Measurements from ENCODE around the gene MCM7. TPM values are rescaled to one million over a fixed set of nuclear protein-coding genes. Genes with fewer than 3 reads are reported as not detected.

MCM7 gene
- total and polyA plus RNA-seq, 10 of the 15 experiments (the other 5 are each of a cell fraction or from before 2014, with no cell fraction given), result 183 to 383 (median 244) TPM

GRCh38 chr7:100098913-100099312 lies 2.3 kb downstream of the MCM7 start (continued):
- TF ChIP-seq TCF12 (IDR thresholded peaks at IDR 0.05; ENCODE audit: low read depth, low read length) (no peak), EED (IDR thresholded peaks at IDR 0.05; ENCODE audit: low read depth) (no peak)

GRCh38 chr7:100095704-100096103 lies 5.5 kb downstream of the MCM7 start:
- intact Hi-C loops (cut with micrococcal nuclease; ENCODE audit: unreplicated experiment), result no loop called here

More at GRCh38 chr7:100095704-100096103, 5.5 kb downstream of the MCM7 start:
- DNase-seq (ENCODE audit: low read depth, low spot score), result no peak
- no peak for ATAC-seq
- 95% methylated on average over 17 of the region's 17 CpGs for WGBS (ENCODE audit: insufficient coverage, insufficient replicate concordance, low lambda C conversion rate, missing lambda C conversion rate)
- Histone ChIP-seq H2AFZ (ENCODE audit: control insufficient read depth, low read depth, low read length) (no peak overlapping the region), H3K9ac (ENCODE audit: control insufficient read depth, insufficient read depth, low read length) (no peak overlapping the region), H3K9me3 (replicated peaks; ENCODE audit: control insufficient read depth, insufficient read depth, low read length) (no peaks in the 10 kb centered on the region), H3K4me2 (ENCODE audit: control insufficient read depth, insufficient read depth) (no peak overlapping the region), H3K27ac (ENCODE audit: control insufficient read depth, insufficient read depth) (no peak overlapping the region), H3K27me3 (replicated peaks in 1 of 2; ENCODE audit: control insufficient read depth in 2 of 2, insufficient read depth in 2 of 2, low read length in 1 of 2) (no peaks in the 10 kb centered on the region), H3K36me3 (ENCODE audit: control insufficient read depth in 2 of 2, insufficient read depth in 2 of 2, low read length in 1 of 2) (peaks cover 57 to 67% of the 10 kb centered on the region in 2 experiments), H3K79me2 (ENCODE audit: control insufficient read depth, insufficient read depth, low read length) (peaks cover 22% of the 10 kb centered on the region), H3K4me1 (ENCODE audit: control insufficient read depth, insufficient read depth, low read length) (peaks cover 10% of the 10 kb centered on the region), H4K20me1 (ENCODE audit: control insufficient read depth, insufficient read depth) (peaks cover 3% of the 10 kb centered on the region; the same call in 1 of the 2 replicates), H3K4me3 (no peak overlapping the region)
- ChIA-PET SMC1A (ENCODE audit: uncharacterized antibody, unreplicated experiment) (interaction anchor here (1.6 kb wide), 1 partner anchor 36 kb away, joined by 5 read pairs; no protein-coding TSS in a partner anchor), POLR2A (no interaction called here), RAD21 (ENCODE audit: unreplicated experiment) (no interaction called here), CTCF (interaction anchor here (0.8 to 1.5 kb wide), 2 partner anchors 10 to 76 kb away, joined by 3 read pairs; no protein-coding TSS in a partner anchor)
- no TSS peak for BruUV-seq (replicated peaks)
- in situ Hi-C loops (cut with MboI), result no loop called here
- no peak for FAIRE-seq
- TF ChIP-seq, protein P1, sequence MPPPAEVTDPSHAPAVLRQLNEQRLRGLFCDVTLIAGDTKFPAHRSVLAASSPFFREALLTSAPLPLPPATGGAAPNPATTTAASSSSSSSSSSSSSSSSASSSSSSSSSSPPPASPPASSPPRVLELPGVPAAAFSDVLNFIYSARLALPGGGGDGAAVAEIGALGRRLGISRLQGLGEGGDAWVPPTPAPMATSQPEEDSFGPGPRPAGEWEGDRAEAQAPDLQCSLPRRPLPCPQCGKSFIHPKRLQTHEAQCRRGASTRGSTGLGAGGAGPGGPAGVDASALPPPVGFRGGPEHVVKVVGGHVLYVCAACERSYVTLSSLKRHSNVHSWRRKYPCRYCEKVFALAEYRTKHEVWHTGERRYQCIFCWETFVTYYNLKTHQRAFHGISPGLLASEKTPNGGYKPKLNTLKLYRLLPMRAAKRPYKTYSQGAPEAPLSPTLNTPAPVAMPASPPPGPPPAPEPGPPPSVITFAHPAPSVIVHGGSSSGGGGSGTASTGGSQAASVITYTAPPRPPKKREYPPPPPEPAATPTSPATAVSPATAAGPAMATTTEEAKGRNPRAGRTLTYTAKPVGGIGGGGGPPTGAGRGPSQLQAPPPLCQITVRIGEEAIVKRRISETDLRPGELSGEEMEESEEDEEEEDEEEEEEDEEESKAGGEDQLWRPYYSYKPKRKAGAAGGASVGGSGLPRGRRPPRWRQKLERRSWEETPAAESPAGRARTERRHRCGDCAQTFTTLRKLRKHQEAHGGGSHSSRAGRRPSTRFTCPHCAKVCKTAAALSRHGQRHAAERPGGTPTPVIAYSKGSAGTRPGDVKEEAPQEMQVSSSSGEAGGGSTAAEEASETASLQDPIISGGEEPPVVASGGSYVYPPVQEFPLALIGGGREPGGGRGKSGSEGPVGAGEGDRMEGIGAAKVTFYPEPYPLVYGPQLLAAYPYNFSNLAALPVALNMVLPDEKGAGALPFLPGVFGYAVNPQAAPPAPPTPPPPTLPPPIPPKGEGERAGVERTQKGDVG (CRISPR knock-in tag; IDR thresholded peaks at IDR 0.05), result no peak
- TF ChIP-seq PBX3 (IDR thresholded peaks at IDR 0.05; ENCODE audit: insufficient replicate concordance, low read depth, low read length) (no peak), YBX1 (IDR thresholded peaks at IDR 0.05) (no peak), MXI1 (IDR thresholded peaks at IDR 0.05; ENCODE audit: low read depth, low read length) (no peak), CREB1 (IDR thresholded peaks at IDR 0.05; ENCODE audit: low read depth) (no peak), NFYB (IDR thresholded peaks at IDR 0.05; ENCODE audit: insufficient read depth, low read depth, low read length) (no peak), LARP7 (IDR thresholded peaks at IDR 0.05) (no peak), NR2C2 (IDR thresholded peaks at IDR 0.05; ENCODE audit: borderline replicate concordance, control insufficient read depth, insufficient read length, low read depth) (no peak), NR2F1 (conservative IDR thresholded peaks at IDR 0.05) (no peak), PML (IDR thresholded peaks at IDR 0.05; ENCODE audit: low read length) (no peak), JUNB (IDR thresholded peaks at IDR 0.05) (no peak), RFX5 (IDR thresholded peaks at IDR 0.05; ENCODE audit: low read depth, low read length) (no peak)
- TF ChIP-seq, protein P2, sequence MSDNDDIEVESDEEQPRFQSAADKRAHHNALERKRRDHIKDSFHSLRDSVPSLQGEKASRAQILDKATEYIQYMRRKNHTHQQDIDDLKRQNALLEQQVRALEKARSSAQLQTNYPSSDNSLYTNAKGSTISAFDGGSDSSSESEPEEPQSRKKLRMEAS (IDR thresholded peaks at IDR 0.05; ENCODE audit: low read depth, low read length), result no peak
